ENCODE measurements around the gene TMSB15B. TPM values are rescaled to one million over a fixed set of nuclear protein-coding genes. Genes with fewer than 3 reads are reported as not detected.

Gene TMSB15B
- 5.0 to 8.8 TPM (median 6.9 TPM) in 5 replicates for total RNA-seq (2022; extraction: Qiagen RNA extraction)

GRCh38 chrX:103962411-103963278, at the start of gene TMSB15B:
Gene TMSB15B (plus strand): TSS chrX:103962627.

DNA sequence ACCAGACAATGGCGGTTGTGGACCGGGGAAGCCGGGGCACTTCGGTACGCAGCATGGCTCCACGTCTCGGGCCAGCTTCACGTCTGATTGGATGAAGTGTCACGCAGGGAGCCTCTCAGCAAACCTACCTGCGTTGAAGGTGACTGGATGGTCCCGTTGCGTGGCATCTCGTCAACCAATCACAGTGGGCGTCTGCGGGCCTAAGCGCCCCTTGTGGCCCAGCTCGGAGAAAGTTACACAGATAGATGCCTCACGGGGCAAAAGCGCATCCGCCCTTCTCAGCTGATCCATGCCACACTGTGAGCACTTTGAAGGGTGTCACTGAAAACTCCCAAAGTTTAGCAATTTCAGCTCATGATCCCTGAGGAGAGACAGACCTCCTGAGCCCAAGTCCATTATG, 51.2 kb downstream of the TMSB15B start, which contains the start of gene H2BW1:
Gene H2BW1 (minus strand): TSS at position 103 of the 400 bp plus-strand sequence. CDS start 132 bp downstream, outside the sequence.

Other genes with a start within 250 kb of the TMSB15B start
- not detected in 5 replicates for gene PLP1, start 185.8 kb upstream of the TMSB15B start, total RNA-seq (2022; extraction: Qiagen RNA extraction)
- gene RAB9B, start 130.4 kb upstream of the TMSB15B start, total RNA-seq (2022; extraction: Qiagen RNA extraction) = 0.04 TPM in 1 of 5 replicates, not detected in the others
- not detected in 5 replicates for gene H2BW1, start 51.1 kb downstream of the TMSB15B start, total RNA-seq (2022; extraction: Qiagen RNA extraction)
- not detected in 5 replicates for gene H2BW2, start 77.3 kb downstream of the TMSB15B start, total RNA-seq (2022; extraction: Qiagen RNA extraction)
- gene TMSB15C, start 113.6 kb downstream of the TMSB15B start, total RNA-seq (2022; extraction: Qiagen RNA extraction) = 0.07 to 0.33 TPM (median 0.23 TPM) in 4 of 5 replicates, not detected in the other
- gene ZCCHC18, start 149.9 kb downstream of the TMSB15B start, total RNA-seq (2022; extraction: Qiagen RNA extraction) = 0.14 to 0.25 TPM in 2 of 5 replicates, not detected in the others
- 3.8 to 4.9 TPM (median 4.4 TPM) in 5 replicates for gene SLC25A53, start 194.4 kb downstream of the TMSB15B start, total RNA-seq (2022; extraction: Qiagen RNA extraction)
- gene FAM199X, start 203.8 kb downstream of the TMSB15B start, total RNA-seq (2022; extraction: Qiagen RNA extraction) = 13.8 to 18.8 TPM (median 17.5 TPM) in 5 replicates